Tibial artery (tissue), 4 donors: Measurements from ENCODE around the gene SIRT3.
A peak's percentile ranks its signal among the peaks of the same experiment; 100 is the strongest.
"Not testable (repeated sequence)": the region's sequence is repeated elsewhere in the genome, so short reads cannot be mapped to it uniquely, and the experiment has no call there.

Experiments
- DNase-seq, 2 donors: peaks; one replicate each; pipeline ENCODE4 v3.0.0-alpha.2; 2019
- H3K27ac ChIP-seq, 2 donors: fragments of 200-600 bp; sonication (generic) in 1 of 2; 1 replicate in 1 of 2; 2 replicates in 1 of 2; pipeline ENCODE4 v1.5.1; 2018 to 2019; ENCODE audit warnings: mild to moderate bottlenecking in 1 of 2
- H3K27me3 ChIP-seq, 2 donors: fragments of 200-600 bp; sonication (generic) in 1 of 2; one replicate each; pipeline versions ENCODE4 v1.5.1 to v1.6.0; 2016 to 2019
- H3K36me3 ChIP-seq, 3 donors: fragments of 200-600 bp; sonication (generic) in 2 of 3; one replicate each; pipeline ENCODE4 v1.5.1; 2016 to 2019; ENCODE audit warnings: mild to moderate bottlenecking in 2 of 3
- H3K4me1 ChIP-seq, 4 donors: fragments of 200-600 bp; sonication (generic) in 2 of 4; 1 replicate in 3 of 4; 2 replicates in 1 of 4; pipeline ENCODE4 v1.5.1; 2016 to 2019
- H3K4me3 ChIP-seq, 2 donors: fragments of 200-600 bp; sonication (generic) in 1 of 2; 1 replicate in 1 of 2; 2 replicates in 1 of 2; pipeline ENCODE4 v1.5.1; 2018 to 2019; ENCODE audit warnings: mild to moderate bottlenecking in 2 of 2
- H3K9me3 ChIP-seq, 3 donors: fragments of 200-600 bp; sonication (generic) in 1 of 3; one replicate each; pipeline ENCODE4 v1.5.1; 2016 to 2019
- intact Hi-C: fragments of 100-400 bp; cut with DNase I; formaldehyde crosslinking; loops from one replicate; pipeline ENCODE4 v1.15.0; 2023; ENCODE audit warnings: low total_unique reads
- TF ChIP-seq, protein P1 (sequence below), 2 experiments: fragments of 200-600 bp in 1 of 2; fragments of 450-650 bp in 1 of 2; IDR thresholded peaks; one replicate each; pipeline ENCODE4 v1.5.1; 2017 to 2019; ENCODE audit warnings: antibody characterized with exemption in 2 of 2, mild to moderate bottlenecking in 1 of 2, moderate library complexity in 1 of 2

The SIRT3 gene

GRCh38 chr11:199782-200181 is 36.4 kb downstream of the SIRT3 start:
- Histone ChIP-seq H3K9me3 (no peaks in the 10 kb centered on the region), H3K27me3 (no peaks in the 10 kb centered on the region), H3K36me3 (peaks cover 13 to 59% (median 29%) of the 10 kb centered on the region in 3 donors), H3K4me3 (no peak overlapping the region), H3K4me1 (peaks cover 0 to 16% (median 15%) of the 10 kb centered on the region in 4 donors), H3K27ac (no peak overlapping the region)
- intact Hi-C loops, result no loop called here
- TF ChIP-seq, protein P1, sequence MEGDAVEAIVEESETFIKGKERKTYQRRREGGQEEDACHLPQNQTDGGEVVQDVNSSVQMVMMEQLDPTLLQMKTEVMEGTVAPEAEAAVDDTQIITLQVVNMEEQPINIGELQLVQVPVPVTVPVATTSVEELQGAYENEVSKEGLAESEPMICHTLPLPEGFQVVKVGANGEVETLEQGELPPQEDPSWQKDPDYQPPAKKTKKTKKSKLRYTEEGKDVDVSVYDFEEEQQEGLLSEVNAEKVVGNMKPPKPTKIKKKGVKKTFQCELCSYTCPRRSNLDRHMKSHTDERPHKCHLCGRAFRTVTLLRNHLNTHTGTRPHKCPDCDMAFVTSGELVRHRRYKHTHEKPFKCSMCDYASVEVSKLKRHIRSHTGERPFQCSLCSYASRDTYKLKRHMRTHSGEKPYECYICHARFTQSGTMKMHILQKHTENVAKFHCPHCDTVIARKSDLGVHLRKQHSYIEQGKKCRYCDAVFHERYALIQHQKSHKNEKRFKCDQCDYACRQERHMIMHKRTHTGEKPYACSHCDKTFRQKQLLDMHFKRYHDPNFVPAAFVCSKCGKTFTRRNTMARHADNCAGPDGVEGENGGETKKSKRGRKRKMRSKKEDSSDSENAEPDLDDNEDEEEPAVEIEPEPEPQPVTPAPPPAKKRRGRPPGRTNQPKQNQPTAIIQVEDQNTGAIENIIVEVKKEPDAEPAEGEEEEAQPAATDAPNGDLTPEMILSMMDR (IDR thresholded peaks at IDR 0.05), result no peak
- peak in 1 of 2 donors; percentile 20 for DNase-seq

- no peaks in the 10 kb centered on the region for H3K27me3 ChIP-seq
- H3K4me3 ChIP-seq, result no peak overlapping the region
- no peak overlapping the region for H3K27ac ChIP-seq
- intact Hi-C loops, result no loop called here
- DNase-seq, result peak; percentile 18 to 63
- H3K4me1 ChIP-seq, result peaks cover 0 to 9% (median 8%) of the 10 kb centered on the region in 4 donors
- TF ChIP-seq, protein P1 (IDR thresholded peaks at IDR 0.05), result no peak
- no peaks in the 10 kb centered on the region for H3K9me3 ChIP-seq
- H3K36me3 ChIP-seq, result peaks cover 6 to 52% (median 22%) of the 10 kb centered on the region in 3 donors
Measured at GRCh38 chr11:199004-199581, 37.0 kb downstream of the SIRT3 start.

DNA sequence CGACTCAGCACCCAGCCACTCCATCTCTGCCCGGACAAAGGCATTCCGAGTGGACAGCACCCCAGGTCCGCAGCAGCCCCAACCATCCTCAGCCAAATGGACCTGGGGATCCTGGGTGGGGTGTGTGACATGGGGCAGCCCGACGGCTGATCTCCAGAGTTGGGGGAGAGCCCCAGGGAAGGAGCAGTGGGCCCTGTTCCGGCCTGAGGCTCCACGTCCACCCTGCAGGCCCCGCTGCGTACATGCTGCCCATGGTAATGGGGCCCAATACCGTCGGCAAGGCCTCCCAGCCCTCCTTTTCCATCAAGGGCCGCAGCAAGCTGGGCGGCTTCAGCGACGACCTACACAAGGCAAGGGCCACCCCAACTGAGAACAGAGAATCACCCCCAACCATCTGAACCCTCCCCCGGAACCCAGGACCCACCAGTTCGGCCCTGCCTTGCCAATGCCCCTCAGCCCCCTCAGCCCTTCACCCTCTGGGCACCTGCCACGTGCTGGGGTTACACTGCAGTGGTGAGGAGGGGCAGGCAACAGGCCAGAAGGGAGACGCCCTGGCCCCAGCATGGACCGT is 37.8 kb downstream of the SIRT3 start:
- intact Hi-C loops, result no loop called here
- H3K4me3 ChIP-seq, result no peak overlapping the region

GRCh38 chr11:197741-198235 is 38.4 kb downstream of the SIRT3 start:
- H3K27me3 ChIP-seq, result peaks cover 0 to 4% of the 10 kb centered on the region in 2 donors
- no peaks in the 10 kb centered on the region for H3K4me1 ChIP-seq
- no peaks in the 10 kb centered on the region for H3K9me3 ChIP-seq
- DNase-seq, result peak in 1 of 2 donors; percentile 61
- no peak overlapping the region for H3K27ac ChIP-seq
- no peak overlapping the region for H3K4me3 ChIP-seq
- intact Hi-C loops, result no loop called here
- H3K36me3 ChIP-seq, result peaks cover 6 to 39% (median 9%) of the 10 kb centered on the region in 3 donors
- TF ChIP-seq, protein P1 (IDR thresholded peaks at IDR 0.05), result no peak

More for the DNA sequence above, 37.8 kb downstream of the SIRT3 start:
- H3K27ac ChIP-seq, result no peak overlapping the region
- H3K9me3 ChIP-seq, result no peaks in the 10 kb centered on the region
- TF ChIP-seq, protein P1 (IDR thresholded peaks at IDR 0.05), result no peak
- DNase-seq, result peak; percentile 17 to 64
- H3K27me3 ChIP-seq, result peaks cover 0 to 4% of the 10 kb centered on the region in 2 donors
- peaks cover 0 to 1% (median under 1%) of the 10 kb centered on the region in 4 donors for H3K4me1 ChIP-seq
- H3K36me3 ChIP-seq, result peaks cover 6 to 44% (median 14%) of the 10 kb centered on the region in 3 donors

DNA sequence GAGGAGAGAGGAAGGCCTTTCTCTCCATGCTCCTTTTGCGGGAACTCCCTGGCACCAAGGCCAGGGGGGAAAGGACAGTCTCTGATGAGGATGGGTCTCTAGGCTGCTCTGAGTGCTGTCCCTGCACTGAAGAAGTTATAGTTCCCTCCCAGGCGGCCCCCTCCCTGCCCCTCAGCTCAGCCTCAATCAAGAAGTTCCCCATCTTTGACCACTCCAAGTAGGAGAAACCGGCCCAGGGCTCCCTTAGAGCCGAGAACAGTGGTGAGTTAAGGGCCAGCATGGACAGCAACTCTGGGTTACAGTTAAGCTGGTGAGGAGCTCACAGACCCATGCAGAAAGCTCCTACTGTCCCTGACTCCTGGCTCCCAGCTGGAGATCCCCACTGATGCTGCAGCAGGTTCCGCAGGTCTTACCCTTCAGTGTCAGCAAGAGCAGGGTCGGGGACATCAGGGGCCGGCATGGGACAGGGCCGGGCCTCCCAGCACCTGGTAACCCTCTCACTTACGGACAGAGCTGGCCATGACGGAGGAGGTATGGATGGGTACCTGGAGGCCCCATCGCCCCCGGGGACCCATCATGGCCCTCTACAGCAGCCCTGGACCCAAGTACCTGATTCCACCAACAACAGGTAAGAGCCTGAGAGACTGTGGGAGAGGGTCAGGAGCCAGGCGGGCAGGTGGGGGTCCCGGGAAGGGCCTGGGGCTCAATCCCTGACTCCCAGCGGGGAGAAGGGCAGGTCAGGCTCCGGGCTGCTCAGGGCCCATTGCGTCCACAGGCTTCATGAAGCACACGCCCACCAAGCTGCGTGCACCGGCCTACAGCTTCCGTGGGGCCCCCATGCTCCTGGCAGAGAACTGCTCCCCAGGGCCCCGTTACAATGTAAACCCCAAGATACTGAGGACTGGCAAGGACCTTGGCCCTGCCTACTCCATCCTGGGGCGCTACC is 39.1 kb downstream of the SIRT3 start:
- intact Hi-C loops, result no loop called here
- Histone ChIP-seq H3K4me3 (no peak overlapping the region), H3K27me3 (peaks cover 0 to 4% of the 10 kb centered on the region in 2 donors), H3K27ac (no peak overlapping the region), H3K36me3 (peaks cover 6 to 32% (median 9%) of the 10 kb centered on the region in 3 donors), H3K4me1 (no peaks in the 10 kb centered on the region), H3K9me3 (no peaks in the 10 kb centered on the region)
- peak; percentile 18 to 50 for DNase-seq
- TF ChIP-seq, protein P1 (IDR thresholded peaks at IDR 0.05), result no peak

GRCh38 chr11:193481-193880 is 42.7 kb downstream of the SIRT3 start:
- H3K27ac ChIP-seq, H3K4me1 ChIP-seq, H3K4me3 ChIP-seq, intact Hi-C loops, H3K9me3 ChIP-seq, H3K27me3 ChIP-seq, H3K36me3 ChIP-seq: not testable (repeated sequence)
- DNase-seq, result peak; percentile 10 to 63

GRCh38 chr11:192674-193128 is 43.4 kb downstream of the SIRT3 start, which contains the start of gene SCGB1C1:
TSS of gene SCGB1C1 (plus strand) at chr11:193078. CDS start at chr11:193100, 22 bp downstream.
- intact Hi-C loops, H3K4me3 ChIP-seq, DNase-seq, H3K36me3 ChIP-seq, H3K9me3 ChIP-seq, H3K4me1 ChIP-seq, H3K27ac ChIP-seq, H3K27me3 ChIP-seq: not testable (repeated sequence)
